AG09309 (cell line): ENCODE data around the gene FSTL4.

Source experiments
- DNase-seq: peaks from one replicate; pipeline ENCODE4 v3.0.0-alpha.2; 2010; ENCODE audit warnings: low read depth
- H3K4me3 ChIP-seq: 2 replicates; pipeline ENCODE4 v1.5.1; 2011; ENCODE audit warnings: mild to moderate bottlenecking, low read depth, low read length, moderate library complexity; ENCODE audit not compliant: control insufficient read depth
- CTCF ChIP-seq: IDR thresholded peaks from 2 replicates; pipeline ENCODE4 v1.5.1; 2011; ENCODE audit warnings: mild to moderate bottlenecking, low read depth, low read length, inconsistent platforms; ENCODE audit not compliant: insufficient read depth, control insufficient read depth; ENCODE audit errors: missing control alignments

The FSTL4 gene

GRCh38 chr5:133652951-133653759, 40.8 kb upstream of the FSTL4 start:
- no peak for DNase-seq
- TF ChIP-seq CTCF, result no peak
- H3K4me3 ChIP-seq, result no peak overlapping the region

GRCh38 chr5:133644000-133644865, 31.9 kb upstream of the FSTL4 start:
- no peak overlapping the region for H3K4me3 ChIP-seq
- no peak for TF ChIP-seq CTCF
- DNase-seq, result no peak

- no peak overlapping the region for H3K4me3 ChIP-seq
- no peak for DNase-seq
- TF ChIP-seq CTCF, result no peak
Measured at GRCh38 chr5:133643365-133643764, 31.0 kb upstream of the FSTL4 start.

- TF ChIP-seq CTCF, result no peak
- no peak for DNase-seq
- no peak overlapping the region for H3K4me3 ChIP-seq
Measured at GRCh38 chr5:133642153-133642722, 29.9 kb upstream of the FSTL4 start.

GRCh38 chr5:133641683-133642082, 29.3 kb upstream of the FSTL4 start:
- no peak for TF ChIP-seq CTCF
- no peak overlapping the region for H3K4me3 ChIP-seq
- DNase-seq, result no peak

GRCh38 chr5:133639850-133640528, 27.6 kb upstream of the FSTL4 start:
- TF ChIP-seq CTCF, result no peak
- DNase-seq, result no peak
- H3K4me3 ChIP-seq, result no peak overlapping the region
